Activated T-cell treated with anti-CD3 and anti-CD28 coated beads, Interleukin-2, amount 50 U/mL, for 72 hours (primary cell): ENCODE data around the gene ANO7. TPM values are rescaled to one million over a fixed set of nuclear protein-coding genes. Genes with fewer than 3 reads are reported as not detected.

Source experiments
- ATAC-seq, 2 donors: fragments of 150-1000 bp; cut with Tn5 transposase; replicated peaks in 1 of 2; 2 replicates each; pipeline ENCODE4 v1.10.0; 2021; ENCODE audit warnings: moderate library complexity in 2 of 2, mild to moderate bottlenecking in 1 of 2
- DNase-seq, 2 donors: peaks; one replicate each; pipeline ENCODE4 v3.0.0; 2021 to 2022; ENCODE audit warnings: mixed read lengths in 1 of 2
- H3K27ac Mint-ChIP-seq: one replicate; pipeline ENCODE4 v1.8.0; 2022; ENCODE audit warnings: mild to moderate bottlenecking, moderate library complexity, mixed read lengths
- H3K27me3 Mint-ChIP-seq: one replicate; pipeline ENCODE4 v1.8.0; 2022; ENCODE audit warnings: low read depth, mixed read lengths
- H3K36me3 Mint-ChIP-seq, 2 donors: one replicate each; pipeline ENCODE4 v1.8.0; 2022; ENCODE audit warnings: mixed read lengths in 2 of 2, mild to moderate bottlenecking in 1 of 2; ENCODE audit not compliant: insufficient read depth in 2 of 2
- H3K4me1 Mint-ChIP-seq: one replicate; pipeline ENCODE4 v1.8.0; 2022; ENCODE audit warnings: low read depth, mixed read lengths
- H3K4me3 Mint-ChIP-seq, 2 donors: one replicate each; pipeline ENCODE4 v1.8.0; 2022; ENCODE audit warnings: mild to moderate bottlenecking in 2 of 2, mixed read lengths in 2 of 2, moderate library complexity in 2 of 2
- H3K9me3 Mint-ChIP-seq, 2 donors: one replicate each; pipeline ENCODE4 v1.8.0; 2022; ENCODE audit warnings: mixed read lengths in 2 of 2
- total RNA-seq, 2 donors: library from RNA; stranded (reverse); gene quantifications; one replicate each; pipeline ENCODE4 v1.2.3, GENCODE V29; 2022

ANO7 gene
- total RNA-seq, 2 donors from 2014 or later, result 0.72 to 0.90 TPM

DNA sequence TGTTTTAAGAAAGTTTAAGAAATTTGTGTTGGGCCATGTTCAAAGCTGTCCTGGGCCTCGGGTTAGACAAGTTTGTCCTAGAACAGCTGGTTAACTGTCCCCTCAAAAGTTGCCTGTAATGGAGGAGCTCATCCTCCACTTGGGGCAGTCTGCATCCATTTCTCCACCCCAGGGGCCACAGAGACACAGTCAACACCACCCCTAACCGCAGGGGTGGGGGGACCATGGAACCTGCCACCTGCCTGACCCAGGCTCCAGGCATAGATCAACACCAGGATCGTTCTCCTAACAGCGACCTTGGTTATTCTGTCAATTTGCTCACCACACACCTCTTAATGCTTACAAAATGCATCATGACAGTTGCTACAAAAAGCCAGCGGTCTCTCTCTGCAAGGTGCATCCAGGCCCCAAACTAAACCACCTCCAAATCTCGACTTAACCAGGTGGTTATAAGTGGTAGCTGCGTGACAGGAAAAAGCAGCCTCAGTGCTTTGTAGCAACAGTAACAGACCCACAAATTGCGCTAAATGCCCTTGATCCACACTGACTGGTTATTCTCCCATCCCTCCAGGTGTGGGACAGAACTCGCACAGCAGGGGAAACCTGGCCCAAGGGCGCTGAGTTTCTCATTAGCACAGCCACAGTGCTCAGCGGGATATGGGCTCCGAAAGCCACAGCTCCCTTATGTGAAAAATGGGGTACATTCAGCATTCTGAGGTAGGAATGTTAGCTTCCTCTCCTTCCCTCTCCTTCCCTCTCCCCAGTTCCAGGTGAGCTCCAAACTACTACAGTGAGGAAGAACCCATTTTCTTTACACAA lies 79.0 kb downstream of the ANO7 start:
- Mint-ChIP-seq H3K4me3 (no peak overlapping the region), H3K9me3 (no peaks in the 10 kb centered on the region), H3K27ac (no peak overlapping the region), H3K27me3 (no peaks in the 10 kb centered on the region), H3K4me1 (peaks cover 31% of the 10 kb centered on the region), H3K36me3 (peaks cover 11 to 30% of the 10 kb centered on the region in 2 donors)
- no peak for DNase-seq
- no peak for ATAC-seq

DNA sequence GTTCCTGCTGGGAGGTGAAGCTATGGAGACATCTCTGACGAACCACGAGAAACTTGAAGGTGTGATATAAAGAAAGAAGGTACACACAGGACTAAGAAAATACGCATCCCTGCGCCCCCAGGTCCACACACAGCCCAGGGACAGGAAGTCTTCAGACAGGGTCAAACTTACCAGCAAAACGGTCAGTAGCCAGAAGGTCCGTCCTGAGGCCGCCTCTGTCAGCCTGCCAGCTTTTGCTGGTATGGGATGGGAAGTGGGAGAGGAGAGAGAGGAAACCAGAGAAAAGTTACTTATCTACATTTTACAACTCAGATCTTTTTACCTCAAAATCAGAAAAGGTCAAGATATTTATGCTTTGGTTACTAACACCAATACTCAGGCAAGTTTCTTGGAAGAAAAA lies 79.8 kb downstream of the ANO7 start:
- Mint-ChIP-seq H3K27ac (no peak overlapping the region), H3K4me3 (no peak overlapping the region), H3K9me3 (no peaks in the 10 kb centered on the region), H3K27me3 (no peaks in the 10 kb centered on the region), H3K4me1 (peaks cover 36% of the 10 kb centered on the region), H3K36me3 (peaks cover 5 to 23% of the 10 kb centered on the region in 2 donors)
- no peak for DNase-seq
- no peak for ATAC-seq

DNA sequence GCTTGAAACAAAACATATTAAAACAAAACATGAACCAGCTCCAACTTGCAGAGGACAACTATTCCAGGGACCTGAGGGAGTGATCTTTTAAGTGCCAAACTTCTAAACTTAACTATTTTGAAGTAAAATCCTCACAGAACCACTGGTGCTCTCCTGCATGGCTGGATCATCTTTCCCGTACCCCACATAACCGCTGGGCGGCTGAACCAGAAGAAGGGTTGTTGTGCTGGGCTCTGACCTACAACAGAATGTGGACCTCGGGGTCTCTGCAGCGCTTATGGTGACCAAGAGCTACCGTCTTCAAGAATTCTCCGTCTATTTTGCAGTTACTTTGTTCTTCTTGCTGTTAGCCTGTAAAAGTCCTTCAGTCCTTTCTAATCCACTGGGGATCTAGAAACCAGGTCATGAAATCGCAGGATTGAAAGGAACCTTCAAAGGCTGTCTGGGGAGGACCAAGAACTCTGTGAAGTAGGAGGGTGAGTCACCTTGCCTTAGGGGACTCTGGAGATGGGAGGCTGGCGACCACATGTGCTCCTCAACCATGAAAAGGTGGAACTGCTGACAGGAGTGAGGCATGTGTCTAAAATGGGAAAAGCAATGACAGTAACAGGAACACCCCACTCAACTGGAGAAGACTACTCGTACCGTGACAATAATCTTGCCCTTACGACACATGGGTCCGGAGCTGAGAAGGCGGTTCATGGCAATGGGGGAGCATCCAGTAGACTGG lies 80.4 kb downstream of the ANO7 start:
- Mint-ChIP-seq H3K27me3 (no peaks in the 10 kb centered on the region), H3K9me3 (no peaks in the 10 kb centered on the region), H3K36me3 (peaks cover 1 to 17% of the 10 kb centered on the region in 2 donors), H3K4me3 (no peak overlapping the region), H3K27ac (no peak overlapping the region), H3K4me1 (peaks cover 42% of the 10 kb centered on the region)
- DNase-seq (no peak), ATAC-seq (no peak)

DNA sequence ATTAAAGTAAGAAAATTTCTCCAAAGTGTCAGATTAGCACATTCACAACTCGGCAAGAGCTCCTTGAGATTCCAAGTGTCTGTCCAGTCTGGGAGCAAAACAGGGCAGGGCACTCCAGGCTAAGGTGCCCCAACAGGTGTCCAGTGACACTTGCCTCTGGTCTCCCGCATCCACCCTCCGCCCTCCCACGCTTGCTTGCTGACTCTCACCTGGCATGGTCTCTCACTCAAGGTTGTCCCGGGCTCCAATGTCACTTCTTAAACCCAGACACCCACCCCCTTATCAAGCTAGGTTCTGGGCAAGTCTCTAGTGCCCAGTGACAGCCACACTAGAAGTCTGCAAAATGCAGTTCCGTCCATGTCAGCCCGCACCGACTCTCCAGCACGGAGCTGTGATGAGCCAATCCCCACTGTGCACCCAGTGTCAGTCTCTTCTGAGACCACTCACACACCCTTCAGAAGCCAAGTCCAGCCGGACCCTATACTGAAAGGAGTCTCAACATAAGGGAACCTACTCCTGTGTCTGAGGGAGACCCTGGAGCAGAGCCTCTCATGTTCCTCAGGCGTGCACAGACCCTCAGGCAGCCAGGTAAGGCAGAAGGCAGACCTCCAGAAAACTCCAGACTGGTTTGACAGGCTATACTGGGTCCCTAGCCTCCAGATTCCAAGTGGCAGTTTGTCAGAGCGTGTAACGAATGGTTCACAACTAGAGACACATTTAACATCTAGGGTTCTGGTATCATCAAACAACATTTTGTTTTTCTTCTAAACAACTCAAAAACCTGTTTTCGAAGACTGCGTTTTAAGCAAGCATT lies 81.4 kb downstream of the ANO7 start:
- Mint-ChIP-seq H3K4me3 (no peak overlapping the region), H3K27ac (no peak overlapping the region), H3K4me1 (peaks cover 44% of the 10 kb centered on the region), H3K36me3 (peaks cover 1 to 17% of the 10 kb centered on the region in 2 donors), H3K9me3 (no peaks in the 10 kb centered on the region), H3K27me3 (no peaks in the 10 kb centered on the region)
- no peak for DNase-seq
- no peak for ATAC-seq

DNA sequence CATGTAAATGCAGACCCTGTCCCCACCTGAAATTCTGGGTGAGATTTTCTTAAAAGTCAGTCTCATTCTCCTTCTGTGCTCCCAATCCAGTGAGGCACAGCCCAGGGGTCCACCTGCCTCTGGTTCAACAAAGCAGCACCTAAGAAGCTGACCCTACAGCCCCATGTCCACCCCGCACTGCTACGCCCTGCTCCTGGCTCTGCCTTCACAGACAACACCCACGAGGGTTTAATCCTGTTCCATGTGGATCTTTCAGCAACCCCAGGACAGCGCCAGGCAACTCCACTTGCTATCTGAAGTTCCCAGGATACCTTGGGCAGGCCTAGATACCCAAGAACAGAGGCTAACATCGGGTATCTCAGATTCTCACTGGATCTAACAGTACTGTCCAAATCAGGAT lies 82.1 kb downstream of the ANO7 start:
- peaks cover 5% of the 10 kb centered on the region in 2 donors for H3K9me3 Mint-ChIP-seq
- DNase-seq (no peak), ATAC-seq (no peak)
- peaks cover 7 to 24% of the 10 kb centered on the region in 2 donors for H3K36me3 Mint-ChIP-seq
- H3K27ac Mint-ChIP-seq, result no peak overlapping the region
- peaks cover 44% of the 10 kb centered on the region for H3K4me1 Mint-ChIP-seq
- no peaks in the 10 kb centered on the region for H3K27me3 Mint-ChIP-seq
- H3K4me3 Mint-ChIP-seq, result peak overlapping the region; percentile 83 to 94

DNA sequence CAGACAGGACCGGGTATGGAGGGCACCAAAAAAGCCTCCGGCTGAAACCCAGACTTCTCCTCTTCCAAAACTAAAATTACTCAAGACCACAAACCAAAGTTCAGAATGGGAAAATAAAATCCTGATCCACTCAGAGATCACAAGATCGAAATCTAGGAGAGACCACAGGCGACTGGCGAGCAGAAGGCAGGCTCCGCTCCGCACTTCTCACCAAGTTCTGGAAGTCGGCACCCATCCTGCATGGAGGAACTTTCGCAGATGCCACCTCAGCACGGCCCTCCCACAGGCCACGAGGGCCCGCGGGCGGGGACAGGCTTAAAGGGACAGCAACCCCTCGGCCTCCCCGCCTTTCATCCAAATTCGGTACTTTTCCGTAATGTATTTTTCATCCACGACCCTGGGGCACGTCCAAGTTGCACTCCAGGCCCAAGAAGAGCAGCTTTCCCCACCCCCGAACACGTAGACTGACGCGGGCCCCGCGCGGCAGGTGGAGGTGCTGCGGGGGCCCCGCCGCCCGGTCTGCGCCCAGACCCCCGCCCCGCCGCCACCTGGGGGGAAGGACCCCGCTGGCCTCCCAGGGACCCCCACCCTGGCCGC lies 83.3 kb downstream of the ANO7 start:
- DNase-seq (peak; percentile 56 to 71), ATAC-seq (peak; percentile 60 to 67)
- peaks cover 8 to 9% of the 10 kb centered on the region in 2 donors for H3K9me3 Mint-ChIP-seq
- H3K4me1 Mint-ChIP-seq, result peaks cover 44% of the 10 kb centered on the region
- H3K4me3 Mint-ChIP-seq, result peak overlapping the region; percentile 83 to 94
- H3K27ac Mint-ChIP-seq, result peak overlapping the region; percentile 88
- peaks cover 8 to 27% of the 10 kb centered on the region in 2 donors for H3K36me3 Mint-ChIP-seq
- H3K27me3 Mint-ChIP-seq, result no peaks in the 10 kb centered on the region

DNA sequence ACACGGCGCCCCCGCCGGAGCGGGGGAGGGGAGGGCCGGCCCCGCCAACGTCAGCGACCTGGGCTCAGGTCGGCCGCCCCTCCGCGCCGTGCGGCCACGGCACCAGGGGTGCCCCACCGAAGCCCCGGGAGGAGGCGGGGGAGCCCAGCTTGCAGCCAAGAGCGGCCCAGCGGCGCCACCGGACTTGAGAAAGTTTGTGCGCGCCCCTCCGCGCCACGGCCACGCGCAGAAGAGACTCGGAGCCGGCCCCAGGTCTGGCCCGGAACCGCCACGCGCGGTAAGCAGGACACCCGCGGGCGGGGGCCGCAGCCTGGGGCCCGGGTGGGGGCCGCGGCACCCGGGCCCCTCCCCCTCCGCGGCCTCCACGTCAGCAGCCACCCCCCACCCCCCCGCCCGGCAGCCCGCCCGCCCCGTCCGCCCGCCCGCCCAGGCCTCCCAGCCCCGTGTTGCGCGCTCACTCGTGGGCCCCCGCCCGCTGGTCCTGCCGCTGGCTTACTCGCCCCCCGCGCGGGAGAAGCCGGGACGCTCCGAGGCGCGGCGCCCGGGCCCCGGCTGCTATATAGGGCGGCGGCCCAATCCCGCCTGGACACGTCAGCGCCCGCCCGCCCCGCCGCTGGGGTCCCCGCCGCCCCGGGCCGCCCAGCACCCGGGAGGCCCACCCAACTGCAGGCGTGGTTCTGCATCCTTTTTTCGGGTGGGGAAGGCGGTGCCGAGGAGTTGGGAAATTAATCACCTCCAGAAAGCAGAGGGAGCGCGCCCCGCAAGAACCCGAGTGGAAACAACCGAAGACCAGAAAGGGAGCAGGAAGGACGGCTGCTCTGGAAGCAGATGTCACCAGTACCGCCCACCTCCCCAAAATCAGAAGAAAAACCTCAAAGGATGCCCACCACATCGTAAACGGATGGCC lies 84.1 kb downstream of the ANO7 start:
- H3K27me3 Mint-ChIP-seq, result no peaks in the 10 kb centered on the region
- peaks cover 8 to 31% of the 10 kb centered on the region in 2 donors for H3K36me3 Mint-ChIP-seq
- H3K9me3 Mint-ChIP-seq, result peaks cover 8 to 9% of the 10 kb centered on the region in 2 donors
- peak; percentile 65 to 69 for DNase-seq
- H3K4me3 Mint-ChIP-seq, result peak overlapping the region; percentile 79 to 81
- peak; percentile 88 to 89 for ATAC-seq
- no peak overlapping the region for H3K27ac Mint-ChIP-seq
- H3K4me1 Mint-ChIP-seq, result peaks cover 44% of the 10 kb centered on the region

DNA sequence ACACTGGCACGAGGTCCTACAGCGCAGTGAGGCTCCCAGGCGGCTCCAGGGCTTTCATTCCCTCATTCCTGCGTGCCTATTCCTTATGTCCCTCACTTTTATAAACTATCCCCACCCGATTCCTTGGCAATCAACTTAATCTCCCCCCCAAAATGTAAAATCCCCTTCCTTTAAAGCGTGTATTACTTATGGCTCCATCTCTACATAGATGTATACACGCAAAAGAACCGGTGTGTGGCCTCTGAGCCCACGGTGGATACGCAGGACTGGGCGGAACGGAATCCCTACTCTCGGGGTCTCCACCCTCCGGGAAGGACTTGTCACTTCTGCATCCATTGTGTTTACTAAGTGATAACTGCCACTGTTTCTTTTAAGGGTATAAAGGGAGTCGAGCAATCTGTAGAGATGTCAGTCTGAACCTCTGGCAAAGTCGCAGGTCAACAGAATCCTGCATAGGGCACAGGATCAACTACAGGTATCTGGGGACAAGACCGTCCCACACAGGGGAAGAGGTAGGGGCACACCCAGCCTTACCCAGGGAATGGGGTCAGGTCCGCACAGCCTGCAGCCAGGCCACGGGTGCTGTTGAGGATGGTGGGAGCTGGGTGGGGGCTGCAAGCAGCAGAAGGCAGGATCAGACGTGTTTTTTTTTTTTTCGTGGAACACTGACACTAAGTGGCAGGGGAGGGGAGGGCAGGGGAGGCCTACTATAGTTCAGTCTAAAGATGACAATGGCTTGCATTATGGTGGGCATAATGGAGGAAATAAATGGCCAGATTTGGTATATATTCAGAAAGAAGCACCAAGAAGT lies 84.9 kb downstream of the ANO7 start:
- H3K4me3 Mint-ChIP-seq, result peak overlapping the region; percentile 79 to 81
- no peaks in the 10 kb centered on the region for H3K27me3 Mint-ChIP-seq
- ATAC-seq (no peak), DNase-seq (no peak)
- H3K9me3 Mint-ChIP-seq, result peaks cover 8 to 9% of the 10 kb centered on the region in 2 donors
- peak overlapping the region; percentile 52 for H3K27ac Mint-ChIP-seq
- H3K36me3 Mint-ChIP-seq, result peaks cover 8 to 25% of the 10 kb centered on the region in 2 donors
- peaks cover 44% of the 10 kb centered on the region for H3K4me1 Mint-ChIP-seq

DNA sequence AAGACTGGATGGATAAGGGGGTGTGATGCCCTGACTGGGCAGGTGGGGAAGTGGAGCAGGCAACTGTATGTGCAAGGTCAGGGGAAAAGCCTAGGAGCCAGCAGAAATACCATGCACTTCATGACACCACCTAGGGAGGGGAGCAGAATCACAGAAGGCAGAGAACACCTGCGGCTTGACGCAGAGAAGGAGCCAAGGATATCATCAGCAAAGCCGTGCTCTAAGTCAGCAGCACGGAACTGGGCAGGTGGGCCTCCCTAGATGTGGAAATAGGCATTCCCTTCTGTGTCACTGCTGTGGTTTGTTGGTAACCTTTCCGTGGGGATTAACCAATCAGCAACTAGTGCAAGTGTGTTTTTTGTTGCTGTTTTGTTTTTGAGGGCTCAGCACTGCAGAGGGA lies 85.7 kb downstream of the ANO7 start:
- H3K27me3 Mint-ChIP-seq, result no peaks in the 10 kb centered on the region
- H3K9me3 Mint-ChIP-seq, result peaks cover 8 to 9% of the 10 kb centered on the region in 2 donors
- ATAC-seq, result no peak
- no peak overlapping the region for H3K27ac Mint-ChIP-seq
- H3K4me3 Mint-ChIP-seq, result no peak overlapping the region
- peaks cover 42% of the 10 kb centered on the region for H3K4me1 Mint-ChIP-seq
- peaks cover 8 to 21% of the 10 kb centered on the region in 2 donors for H3K36me3 Mint-ChIP-seq
- DNase-seq, result no peak
